ENCODE measurements around the gene INPP5B.
"Not testable (repeated sequence)": the region's sequence is repeated elsewhere in the genome, so short reads cannot be mapped to it uniquely, and the experiment has no call there.

DNA sequence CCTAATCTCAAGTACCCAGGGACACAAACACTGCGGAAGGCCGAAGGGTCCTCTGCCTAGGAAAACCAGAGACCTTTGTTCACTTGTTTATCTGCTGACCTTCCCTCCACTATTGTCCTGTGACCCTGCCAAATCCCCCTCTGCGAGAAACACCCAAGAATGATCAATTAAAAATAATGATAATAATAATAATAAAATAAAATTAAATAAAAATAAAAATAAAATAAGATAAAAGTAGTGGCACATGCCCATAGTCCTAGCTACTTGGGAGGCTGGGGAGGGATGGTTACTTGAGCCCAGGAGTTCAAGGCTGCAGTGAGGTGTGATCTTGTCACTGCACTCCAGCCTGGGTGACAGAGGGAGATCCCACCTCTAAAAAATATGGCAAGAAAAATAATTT lies 49.3 kb downstream of the INPP5B start:
- TF ChIP-seq POLR2A, EP300 (IDR thresholded peaks at IDR 0.05): not testable (repeated sequence)

Measured in gastroesophageal sphincter (tissue), 2 donors.